Measurements from ENCODE around the gene DNAJC15. TPM values are rescaled to one million over a fixed set of nuclear protein-coding genes. Genes with fewer than 3 reads are reported as not detected.

DNAJC15 gene
- total RNA-seq, 1 donor from 2014 or later: 24.5 TPM

DNA sequence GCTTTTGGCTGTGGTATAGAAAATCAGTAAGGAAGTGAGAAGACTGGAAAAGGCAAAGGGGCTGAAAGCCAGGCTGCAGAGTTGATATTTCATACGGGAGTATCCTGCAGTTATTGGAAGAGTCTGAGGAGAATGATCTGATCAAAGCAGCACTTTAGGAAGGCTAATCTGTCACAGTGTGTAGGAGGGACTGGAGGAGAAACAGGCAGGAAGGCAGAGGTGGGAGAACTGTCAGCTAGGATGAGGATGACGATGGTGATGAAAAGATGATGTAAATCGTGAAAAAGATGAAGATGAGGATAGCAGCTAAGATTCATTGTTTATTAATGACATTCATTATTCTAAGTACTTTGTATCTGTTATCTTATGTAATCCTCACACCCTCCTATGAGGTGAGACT lies 123.0 kb downstream of the DNAJC15 start:
- TF ChIP-seq CTCF (IDR thresholded peaks at IDR 0.05): no peak
- Mint-ChIP-seq H3K27ac (ENCODE audit: unreplicated experiment) (no peak overlapping the region), H3K36me3 (ENCODE audit: unreplicated experiment) (no peaks in the 10 kb centered on the region), H3K4me3 (ENCODE audit: unreplicated experiment) (no peak overlapping the region), H3K27me3 (ENCODE audit: unreplicated experiment) (no peaks in the 10 kb centered on the region), H3K4me1 (ENCODE audit: unreplicated experiment) (peaks cover 17% of the 10 kb centered on the region), H3K9me3 (ENCODE audit: unreplicated experiment) (no peaks in the 10 kb centered on the region)
- no peak for DNase-seq (ENCODE audit: extremely low spot score, unreplicated experiment)

GRCh38 chr13:43150369-43151207 lies 127.2 kb downstream of the DNAJC15 start:
- Mint-ChIP-seq H3K27me3 (ENCODE audit: unreplicated experiment) (no peaks in the 10 kb centered on the region), H3K4me3 (ENCODE audit: unreplicated experiment) (no peak overlapping the region), H3K27ac (ENCODE audit: unreplicated experiment) (peak overlapping the region; percentile 1), H3K4me1 (ENCODE audit: unreplicated experiment) (peaks cover 45% of the 10 kb centered on the region), H3K9me3 (ENCODE audit: unreplicated experiment) (no peaks in the 10 kb centered on the region), H3K36me3 (ENCODE audit: unreplicated experiment) (no peaks in the 10 kb centered on the region)
- TF ChIP-seq CTCF (IDR thresholded peaks at IDR 0.05): no peak
- DNase-seq (ENCODE audit: extremely low spot score, unreplicated experiment): no peak

- Mint-ChIP-seq H3K4me1 (ENCODE audit: unreplicated experiment) (peaks cover 49% of the 10 kb centered on the region), H3K36me3 (ENCODE audit: unreplicated experiment) (no peaks in the 10 kb centered on the region), H3K4me3 (ENCODE audit: unreplicated experiment) (no peak overlapping the region), H3K9me3 (ENCODE audit: unreplicated experiment) (no peaks in the 10 kb centered on the region), H3K27me3 (ENCODE audit: unreplicated experiment) (no peaks in the 10 kb centered on the region), H3K27ac (ENCODE audit: unreplicated experiment) (peak overlapping the region; percentile 32)
- TF ChIP-seq CTCF (IDR thresholded peaks at IDR 0.05): no peak
- no peak for DNase-seq (ENCODE audit: extremely low spot score, unreplicated experiment)
Observed at GRCh38 chr13:43153436-43154090, 130.2 kb downstream of the DNAJC15 start.

DNA sequence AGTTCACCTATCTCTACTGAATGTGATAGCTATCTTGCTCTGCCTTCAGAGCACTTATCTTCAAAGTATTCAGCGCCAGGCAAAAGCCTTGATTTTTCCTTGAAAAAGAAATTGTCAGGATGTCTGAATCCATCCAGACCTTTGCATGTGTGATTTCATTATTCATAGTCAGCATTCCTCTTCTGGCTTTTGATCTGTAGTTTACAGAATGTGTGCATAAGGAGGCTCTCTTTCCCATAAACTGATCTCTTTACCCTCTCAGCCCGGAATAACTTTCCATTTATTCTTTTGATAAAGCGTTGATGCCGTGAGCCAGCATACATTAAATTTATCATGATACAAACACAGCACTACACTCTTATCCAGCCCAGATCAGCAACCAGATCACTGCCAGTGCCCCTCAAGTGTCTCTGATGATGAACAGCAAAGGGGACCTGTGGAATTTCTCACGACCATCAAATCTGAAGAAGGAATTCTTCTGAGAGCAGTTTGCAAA lies 130.8 kb downstream of the DNAJC15 start:
- no peaks in the 10 kb centered on the region for H3K36me3 Mint-ChIP-seq (ENCODE audit: unreplicated experiment)
- no peaks in the 10 kb centered on the region for H3K9me3 Mint-ChIP-seq (ENCODE audit: unreplicated experiment)
- no peaks in the 10 kb centered on the region for H3K27me3 Mint-ChIP-seq (ENCODE audit: unreplicated experiment)
- H3K4me1 Mint-ChIP-seq (ENCODE audit: unreplicated experiment): peaks cover 55% of the 10 kb centered on the region
- no peak for TF ChIP-seq CTCF (IDR thresholded peaks at IDR 0.05)
- H3K27ac Mint-ChIP-seq (ENCODE audit: unreplicated experiment): peak overlapping the region; percentile 32
- no peak for DNase-seq (ENCODE audit: extremely low spot score, unreplicated experiment)
- H3K4me3 Mint-ChIP-seq (ENCODE audit: unreplicated experiment): no peak overlapping the region

GRCh38 chr13:43154839-43155238 lies 131.5 kb downstream of the DNAJC15 start:
- H3K4me3 Mint-ChIP-seq (ENCODE audit: unreplicated experiment): no peak overlapping the region
- H3K27ac Mint-ChIP-seq (ENCODE audit: unreplicated experiment): peak overlapping the region; percentile 32
- H3K36me3 Mint-ChIP-seq (ENCODE audit: unreplicated experiment): no peaks in the 10 kb centered on the region
- H3K27me3 Mint-ChIP-seq (ENCODE audit: unreplicated experiment): no peaks in the 10 kb centered on the region
- H3K9me3 Mint-ChIP-seq (ENCODE audit: unreplicated experiment): no peaks in the 10 kb centered on the region
- no peak for DNase-seq (ENCODE audit: extremely low spot score, unreplicated experiment)
- peaks cover 60% of the 10 kb centered on the region for H3K4me1 Mint-ChIP-seq (ENCODE audit: unreplicated experiment)
- TF ChIP-seq CTCF (IDR thresholded peaks at IDR 0.05): no peak

Measured in osteocyte (in vitro differentiated cells).